ENCODE data around the gene MSANTD2. TPM values are rescaled to one million over a fixed set of nuclear protein-coding genes. Genes with fewer than 3 reads are reported as not detected.

MSANTD2 gene
- total and polyA plus RNA-seq, 2 of the 4 experiments (the other 2 are of a cell fraction): 5.0 to 6.0 TPM

- H2BK20ac ChIP-seq (ENCODE audit: low read depth, low read length): no peak overlapping the region
- ChIA-PET POLR2A (ENCODE audit: unreplicated experiment) (no interaction called here), CTCF (no interaction called here)
- no TSS peak for BruUV-seq (replicated peaks)
- no peak overlapping the region for H3K27ac ChIP-seq (ENCODE audit: insufficient read depth, low read length)
- H4K20me1 ChIP-seq (ENCODE audit: insufficient read depth, low read length): no peaks in the 10 kb centered on the region
- H2AK9ac ChIP-seq (replicated peaks; ENCODE audit: low read depth, low read length, poor library complexity): no peak overlapping the region
- no peaks in the 10 kb centered on the region for H3K36me3 ChIP-seq (ENCODE audit: control insufficient read depth, insufficient read depth, low read length)
- in situ Hi-C loops (cut with MboI; ENCODE audit: low sequenced_read_pairs) (no loop called here), dilution Hi-C loops (cut with HindIII; ENCODE audit: low sequenced_read_pairs, unreplicated experiment) (no loop called here), intact Hi-C loops (cut with micrococcal nuclease) (loop anchor here (5.0 kb wide), 1 partner anchor 42 kb away; no protein-coding TSS in a partner anchor)
- peak overlapping the region; percentile 61 for H2AFZ ChIP-seq (replicated peaks; ENCODE audit: low read length, poor library complexity)
- DNase-seq: no peak
- H2AK5ac ChIP-seq (ENCODE audit: low read depth, low read length): no peak overlapping the region
- no peak overlapping the region for H3K9ac ChIP-seq (ENCODE audit: low read depth, low read length)
- H3K56ac ChIP-seq (ENCODE audit: extremely low read depth, insufficient read depth, low read length): no peak overlapping the region
- peaks cover 35% of the 10 kb centered on the region for H3K27me3 ChIP-seq (ENCODE audit: control insufficient read depth, insufficient read depth, low read length)
- H3K4me2 ChIP-seq (ENCODE audit: low read depth, low read length): peak overlapping the region; percentile 33; the same call in 1 of the 2 replicates
- no peak overlapping the region for H4K5ac ChIP-seq (ENCODE audit: low read depth, low read length)
- no peak overlapping the region for H2BK120ac ChIP-seq (ENCODE audit: low read depth, low read length)
- no peak overlapping the region for H3K14ac ChIP-seq (replicated peaks; ENCODE audit: low read depth, low read length)
- H3K23ac ChIP-seq (ENCODE audit: low read depth, low read length): no peak overlapping the region
- no peak for ATAC-seq (ENCODE audit: low read depth)
- no peak overlapping the region for H4K8ac ChIP-seq (ENCODE audit: low read depth in 2 of 2, low read length in 2 of 2)
- H3K4ac ChIP-seq (ENCODE audit: low read depth, low read length): no peak overlapping the region
- 0% methylated on average over 1 of the region's 14 CpGs; no CpG with 5 or more reads in 1 of the 2 experiments for WGBS, 2 experiments (ENCODE audit: extremely low coverage in 2 of 2, insufficient read length in 1 of 2)
- no peaks in the 10 kb centered on the region for H3K9me3 ChIP-seq (ENCODE audit: control insufficient read depth, insufficient read depth, low read length)
- H2BK15ac ChIP-seq (ENCODE audit: low read depth, low read length): no peak overlapping the region
- peaks cover 3% of the 10 kb centered on the region for H3K4me1 ChIP-seq (ENCODE audit: control insufficient read depth, insufficient read depth, low read length)
- H3K9me1 ChIP-seq (ENCODE audit: insufficient read depth, low read length): no peaks in the 10 kb centered on the region
- H3K18ac ChIP-seq (ENCODE audit: low read depth, low read length): no peak overlapping the region
- TF ChIP-seq ELK1 (IDR thresholded peaks at IDR 0.05; ENCODE audit: borderline replicate concordance, low read depth, low read length) (no peak), POLR2A (IDR thresholded peaks at IDR 0.05; ENCODE audit: low read depth, low read length) (no peak), CEBPB (IDR thresholded peaks at IDR 0.05; ENCODE audit: low read depth, low read length) (no peak), CTCF (conservative IDR thresholded peaks at IDR 0.05; ENCODE audit: low read depth, low read length) (no peak), MAZ (IDR thresholded peaks at IDR 0.05; ENCODE audit: borderline replicate concordance, low read depth, low read length) (no peak), NFE2L2 (IDR thresholded peaks at IDR 0.05; ENCODE audit: low read depth, low read length) (no peak), MAFK (IDR thresholded peaks at IDR 0.05; ENCODE audit: low read depth, low read length) (no peak), SMC3 (IDR thresholded peaks at IDR 0.05; ENCODE audit: low read depth, low read length) (no peak), RCOR1 (IDR thresholded peaks at IDR 0.05; ENCODE audit: insufficient replicate concordance, low read length) (no peak), USF2 (IDR thresholded peaks at IDR 0.05; ENCODE audit: low read depth, low read length) (no peak), RAD21 (IDR thresholded peaks at IDR 0.05; ENCODE audit: low read length) (no peak), BHLHE40 (IDR thresholded peaks at IDR 0.05; ENCODE audit: low read depth, low read length) (no peak), FOS (IDR thresholded peaks at IDR 0.05; ENCODE audit: low read depth, low read length) (no peak)
- H2BK5ac ChIP-seq (ENCODE audit: low read depth, low read length, poor library complexity, severe bottlenecking): no peak overlapping the region
- H3K4me3 ChIP-seq (ENCODE audit: insufficient read depth, low read depth, low read length): no peak overlapping the region
- no peak overlapping the region for H4K91ac ChIP-seq (ENCODE audit: insufficient read depth, low read depth, low read length)
- H3K79me1 ChIP-seq (ENCODE audit: low read depth in 1 of 2, low read length in 2 of 2): no peaks in the 10 kb centered on the region
Measured at GRCh38 chr11:124718801-124719200, 81.4 kb downstream of the MSANTD2 start.
